SK-N-SH treated with all-trans-retinoic acid at 6 μM for 48 hours (cell line): ENCODE data around the gene GCLC.

Source experiments
- ATAC-seq: fragments of 200-7000 bp; cut with Tn5 transposase; 3 replicates; pipeline ENCODE4 v1.9.1; 2020; ENCODE audit warnings: mild to moderate bottlenecking, moderate library complexity
- ARNTL ChIP-seq: fragments of 450-650 bp; formaldehyde crosslinking; IDR thresholded peaks from 2 replicates; pipeline ENCODE4 v1.5.0; 2020; ENCODE audit warnings: low read depth, mild to moderate bottlenecking, moderate library complexity, borderline replicate concordance
- BACH2 ChIP-seq: fragments of 250-450 bp; sonication (Bioruptor Pico); IDR thresholded peaks from 2 replicates; pipeline ENCODE4 v1.9.0; 2021; ENCODE audit warnings: mild to moderate bottlenecking, borderline replicate concordance
- CREB5 ChIP-seq: fragments of 250-450 bp; sonication (Bioruptor Pico); IDR thresholded peaks from 2 replicates; pipeline ENCODE4 v1.5.1; 2020; ENCODE audit warnings: low read depth, mild to moderate bottlenecking, moderate library complexity
- CSDC2 ChIP-seq: fragments of 250-450 bp; sonication (Bioruptor Pico); IDR thresholded peaks from 2 replicates; pipeline ENCODE4 v1.5.0; 2020; ENCODE audit warnings: mild to moderate bottlenecking, moderate library complexity
- CSRNP3 ChIP-seq: fragments of 250-450 bp; sonication (Bioruptor Pico); IDR thresholded peaks from 2 replicates; pipeline ENCODE4 v1.5.1; 2021; ENCODE audit warnings: mild to moderate bottlenecking, moderate library complexity
- ESRRG ChIP-seq: fragments of 250-450 bp; sonication (Bioruptor Pico); IDR thresholded peaks from 2 replicates; pipeline ENCODE4 v1.6.1; 2021; ENCODE audit warnings: mild to moderate bottlenecking
- GLIS3 ChIP-seq: fragments of 250-450 bp; sonication (Bioruptor Pico); IDR thresholded peaks from 2 replicates; pipeline ENCODE4 v1.5.0; 2020; ENCODE audit warnings: mild to moderate bottlenecking, moderate library complexity
- ISL1 ChIP-seq: fragments of 250-450 bp; sonication (Bioruptor Pico); IDR thresholded peaks from 2 replicates; pipeline ENCODE4 v2.1.2; 2022; ENCODE audit warnings: mild to moderate bottlenecking, moderate library complexity
- OSR1 ChIP-seq: fragments of 250-450 bp; sonication (Bioruptor Pico); IDR thresholded peaks from 2 replicates; pipeline ENCODE4 v1.8.0; 2022; ENCODE audit warnings: moderate library complexity, mild to moderate bottlenecking, inconsistent platforms
- PATZ1 ChIP-seq: fragments of 250-450 bp; sonication (Bioruptor Pico); IDR thresholded peaks from 2 replicates; pipeline ENCODE4 v1.8.0; 2020; ENCODE audit warnings: mild to moderate bottlenecking, moderate library complexity, borderline replicate concordance
- POU6F1 ChIP-seq: fragments of 250-450 bp; sonication (Bioruptor Pico); IDR thresholded peaks from 2 replicates; pipeline ENCODE4 v1.8.0; 2021; ENCODE audit warnings: low read depth, mild to moderate bottlenecking, moderate library complexity, borderline replicate concordance
- PPARA ChIP-seq: fragments of 250-450 bp; sonication (Bioruptor Pico); IDR thresholded peaks from 2 replicates; pipeline ENCODE4 v1.5.0; 2020; ENCODE audit warnings: mild to moderate bottlenecking, borderline replicate concordance
- RARB ChIP-seq: fragments of 250-450 bp; sonication (Bioruptor Pico); IDR thresholded peaks from 2 replicates; pipeline ENCODE4 v1.8.0; 2021; ENCODE audit warnings: mild to moderate bottlenecking, moderate library complexity
- SNAI2 ChIP-seq: fragments of 250-450 bp; sonication (Bioruptor Pico); IDR thresholded peaks from 2 replicates; pipeline ENCODE4 v1.5.0; 2020; ENCODE audit warnings: mild to moderate bottlenecking, moderate library complexity
- TCF4 ChIP-seq: fragments of 250-450 bp; sonication (Bioruptor Pico); IDR thresholded peaks from 2 replicates; pipeline ENCODE4 v1.8.0; 2021; ENCODE audit warnings: mild to moderate bottlenecking, moderate library complexity, borderline replicate concordance
- TOX ChIP-seq: fragments of 250-450 bp; sonication (Bioruptor Pico); IDR thresholded peaks from 2 replicates; pipeline ENCODE4 v1.8.0; 2021; ENCODE audit warnings: mild to moderate bottlenecking, moderate library complexity, borderline replicate concordance
- TSHZ2 ChIP-seq: fragments of 250-450 bp; sonication (Bioruptor Pico); IDR thresholded peaks from 2 replicates; pipeline ENCODE4 v1.5.0; 2020; ENCODE audit warnings: mild to moderate bottlenecking, moderate library complexity
- ZFP3 ChIP-seq: fragments of 250-450 bp; sonication (Bioruptor Pico); IDR thresholded peaks from 2 replicates; pipeline ENCODE4 v1.5.0; 2020; ENCODE audit warnings: mild to moderate bottlenecking, moderate library complexity
- ZFP30 ChIP-seq: fragments of 450-650 bp; formaldehyde crosslinking; IDR thresholded peaks from 2 replicates; pipeline ENCODE4 v1.5.0; 2022; ENCODE audit warnings: mild to moderate bottlenecking, moderate library complexity
- ZNF565 ChIP-seq: fragments of 450-650 bp; formaldehyde crosslinking; conservative IDR thresholded peaks from 2 replicates; pipeline ENCODE4 v1.5.0; 2020; ENCODE audit warnings: low read depth, mild to moderate bottlenecking, moderate library complexity
- ZNF70 ChIP-seq: fragments of 450-650 bp; formaldehyde crosslinking; IDR thresholded peaks from 2 replicates; pipeline ENCODE4 v1.5.0; 2020; ENCODE audit warnings: mild to moderate bottlenecking, moderate library complexity
- ZNF8 ChIP-seq: fragments of 450-650 bp; formaldehyde crosslinking; IDR thresholded peaks from 2 replicates; pipeline ENCODE4 v1.5.0; 2020; ENCODE audit warnings: mild to moderate bottlenecking, moderate library complexity

The GCLC gene

GRCh38 chr6:53503060-53503459, 41.8 kb downstream of the GCLC start (continued):
- TF ChIP-seq CSRNP3 (CRISPR knock-in tag) (no peak), POU6F1 (CRISPR knock-in tag) (no peak), ZNF8 (CRISPR knock-in tag) (no peak), GLIS3 (CRISPR knock-in tag) (no peak), PPARA (CRISPR knock-in tag) (no peak), ZNF565 (CRISPR knock-in tag) (no peak)

GRCh38 chr6:53501432-53501831, 43.5 kb downstream of the GCLC start:
- TF ChIP-seq ZNF70 (CRISPR knock-in tag) (no peak), ISL1 (no peak), TOX (CRISPR knock-in tag) (no peak), OSR1 (no peak), ARNTL (CRISPR knock-in tag) (no peak), ESRRG (CRISPR knock-in tag) (no peak), TSHZ2 (no peak), ZFP30 (no peak), RARB (CRISPR knock-in tag) (no peak), CREB5 (no peak), TCF4 (CRISPR knock-in tag) (no peak), POU6F1 (CRISPR knock-in tag) (no peak), GLIS3 (CRISPR knock-in tag) (no peak), ZNF8 (CRISPR knock-in tag) (no peak), ZFP3 (CRISPR knock-in tag) (no peak)
- no peak for ATAC-seq

GRCh38 chr6:53500095-53500494, 44.8 kb downstream of the GCLC start:
- ATAC-seq: no peak
- no peak for TF ChIP-seq RARB (CRISPR knock-in tag)
- TF ChIP-seq CSDC2 (CRISPR knock-in tag): no peak
- no peak for TF ChIP-seq BACH2 (CRISPR knock-in tag)
- no peak for TF ChIP-seq SNAI2
- no peak for TF ChIP-seq CSRNP3 (CRISPR knock-in tag)
- no peak for TF ChIP-seq ESRRG (CRISPR knock-in tag)
- no peak for TF ChIP-seq TOX (CRISPR knock-in tag)
- TF ChIP-seq ARNTL (CRISPR knock-in tag): no peak
- no peak for TF ChIP-seq ZNF565 (CRISPR knock-in tag)
- TF ChIP-seq TSHZ2: no peak
- no peak for TF ChIP-seq PATZ1 (CRISPR knock-in tag)
- TF ChIP-seq ZFP30: no peak
- TF ChIP-seq GLIS3 (CRISPR knock-in tag): no peak
- TF ChIP-seq ZNF70 (CRISPR knock-in tag): no peak
